ENCODE data around the gene C20orf96.

- no peak for TF ChIP-seq CTCF (optimal IDR thresholded peaks at IDR 0.05 in 1 of 3, IDR thresholded peaks at IDR 0.05 in 1 of 3, conservative IDR thresholded peaks at IDR 0.05 in 1 of 3; ENCODE audit: extremely low read depth in 1 of 3, insufficient read depth in 2 of 3, low read length in 3 of 3)
- no peak for TF ChIP-seq EZH2 (IDR thresholded peaks at IDR 0.05; ENCODE audit: low read length)
Measured at GRCh38 chr20:284172-284571, 6.4 kb downstream of the C20orf96 start.
